Measurements from ENCODE around the gene COX10.

Gene COX10

GRCh38 chr17:14057591-14057990, 11.7 kb upstream of the COX10 start:
- TF ChIP-seq CTCF (IDR thresholded peaks at IDR 0.05; ENCODE audit: insufficient read depth, missing control alignments), result no peak
- FAIRE-seq (no peak), DNase-seq (ENCODE audit: insufficient read length, low spot score) (no peak)

- no peak for TF ChIP-seq CTCF (IDR thresholded peaks at IDR 0.05; ENCODE audit: insufficient read depth, missing control alignments)
- FAIRE-seq, result no peak
- no peak for DNase-seq (ENCODE audit: insufficient read length, low spot score)
Observed at GRCh38 chr17:14058051-14058450, 11.3 kb upstream of the COX10 start.

GRCh38 chr17:14060706-14061105, 8.6 kb upstream of the COX10 start:
- TF ChIP-seq CTCF (IDR thresholded peaks at IDR 0.05; ENCODE audit: insufficient read depth, missing control alignments), result no peak
- FAIRE-seq (no peak), DNase-seq (ENCODE audit: insufficient read length, low spot score) (no peak)

- no peak for TF ChIP-seq CTCF (IDR thresholded peaks at IDR 0.05; ENCODE audit: insufficient read depth, missing control alignments)
- FAIRE-seq (no peak), DNase-seq (ENCODE audit: insufficient read length, low spot score) (no peak)
Observed at GRCh38 chr17:14061666-14062560, 7.4 kb upstream of the COX10 start.

GRCh38 chr17:14067347-14067746, 2.0 kb upstream of the COX10 start:
- DNase-seq (ENCODE audit: insufficient read length, low spot score), result no peak
- no peak for TF ChIP-seq CTCF (IDR thresholded peaks at IDR 0.05; ENCODE audit: insufficient read depth, missing control alignments)
- no peak for FAIRE-seq

- FAIRE-seq (no peak), DNase-seq (ENCODE audit: insufficient read length, low spot score) (no peak)
- TF ChIP-seq CTCF (IDR thresholded peaks at IDR 0.05; ENCODE audit: insufficient read depth, missing control alignments), result no peak
Observed at GRCh38 chr17:14068542-14069250, 608 bp upstream of the COX10 start.
